SU-DHL-6 (cell line): ENCODE results near the gene SCYL1.

Experiments
- H2AFZ ChIP-seq: fragments of 200-600 bp; sonication (generic); 2 replicates; pipeline ENCODE4 v1.6.1; 2014; ENCODE audit warnings: low read depth, mild to moderate bottlenecking, moderate library complexity, mixed read lengths, antibody characterized with exemption, low read length; ENCODE audit not compliant: severe bottlenecking
- H3F3A ChIP-seq: fragments of 200-600 bp; shearing (Covaris generic); 2 replicates; pipeline ENCODE4 v1.6.0; 2016; ENCODE audit warnings: antibody characterized with exemption, mild to moderate bottlenecking; ENCODE audit not compliant: insufficient read depth
- H3K27ac ChIP-seq: fragments of 200-600 bp; sonication (generic); 2 replicates; pipeline ENCODE4 v1.5.1; 2016; ENCODE audit warnings: low read depth, mild to moderate bottlenecking, low read length, moderate library complexity, mixed read lengths
- H3K27me3 ChIP-seq: fragments of 200-600 bp; sonication (generic), shearing (Covaris generic); 2 replicates; pipeline ENCODE4 v1.6.0; 2014; ENCODE audit warnings: mild to moderate bottlenecking, low read length
- H3K36me3 ChIP-seq: fragments of 200-600 bp; sonication (generic); 2 replicates; pipeline ENCODE4 v1.6.1; 2014; ENCODE audit warnings: mild to moderate bottlenecking, low read length, mixed read lengths
- H3K4me2 ChIP-seq: fragments of 300-600, 200-600 bp; shearing (Covaris generic), sonication (generic); 2 replicates; pipeline ENCODE4 v1.6.0; 2014; ENCODE audit warnings: low read length, low read depth, mild to moderate bottlenecking; ENCODE audit not compliant: poor library complexity, severe bottlenecking
- H3K4me3 ChIP-seq: fragments of 200-600 bp; sonication (generic); 2 replicates; pipeline ENCODE4 v1.5.1; 2014; ENCODE audit warnings: antibody characterized with exemption, low read length, mild to moderate bottlenecking, mixed read lengths; ENCODE audit not compliant: insufficient read depth, poor library complexity, severe bottlenecking
- H3K79me2 ChIP-seq: fragments of 200-600 bp; sonication (generic); 2 replicates; pipeline ENCODE4 v1.6.1; 2014; ENCODE audit warnings: mild to moderate bottlenecking, low read length, moderate library complexity; ENCODE audit not compliant: insufficient read depth
- H3K9ac ChIP-seq: fragments of 200-600 bp; sonication (generic); 2 replicates; pipeline ENCODE4 v1.7.0; 2014; ENCODE audit warnings: mild to moderate bottlenecking, low read length
- H3K9me2 ChIP-seq: fragments of 200-600 bp; sonication (generic); replicated peaks from 2 replicates; pipeline ENCODE4 v1.6.1; 2014; ENCODE audit warnings: low read length; ENCODE audit not compliant: insufficient read depth
- H3K9me3 ChIP-seq: fragments of 200-600 bp; sonication (generic); 2 replicates; pipeline ENCODE4 v1.6.1; 2014; ENCODE audit warnings: low read length, mixed read lengths; ENCODE audit not compliant: insufficient read depth
- H4K20me1 ChIP-seq: fragments of 200-600 bp; sonication (generic); 2 replicates; pipeline ENCODE4 v1.6.1; 2014; ENCODE audit warnings: low read depth, mild to moderate bottlenecking, antibody characterized with exemption, low read length, moderate library complexity, mixed read lengths
- EZH2phosphoT487 ChIP-seq: fragments of 200-600 bp; sonication (generic), shearing (Covaris generic); conservative IDR thresholded peaks from 2 replicates; pipeline ENCODE4 v1.6.1; 2018; ENCODE audit warnings: mild to moderate bottlenecking, antibody characterized with exemption, low read length, moderate library complexity, mixed read lengths
- TF ChIP-seq, protein P1 (sequence below): fragments of 200-600 bp; sonication (generic); IDR thresholded peaks from one replicate; pipeline ENCODE4 v1.5.1; 2017; ENCODE audit warnings: antibody characterized with exemption, mild to moderate bottlenecking, low read length, moderate library complexity; ENCODE audit not compliant: insufficient read depth, poor library complexity, severe bottlenecking

The SCYL1 gene

DNA sequence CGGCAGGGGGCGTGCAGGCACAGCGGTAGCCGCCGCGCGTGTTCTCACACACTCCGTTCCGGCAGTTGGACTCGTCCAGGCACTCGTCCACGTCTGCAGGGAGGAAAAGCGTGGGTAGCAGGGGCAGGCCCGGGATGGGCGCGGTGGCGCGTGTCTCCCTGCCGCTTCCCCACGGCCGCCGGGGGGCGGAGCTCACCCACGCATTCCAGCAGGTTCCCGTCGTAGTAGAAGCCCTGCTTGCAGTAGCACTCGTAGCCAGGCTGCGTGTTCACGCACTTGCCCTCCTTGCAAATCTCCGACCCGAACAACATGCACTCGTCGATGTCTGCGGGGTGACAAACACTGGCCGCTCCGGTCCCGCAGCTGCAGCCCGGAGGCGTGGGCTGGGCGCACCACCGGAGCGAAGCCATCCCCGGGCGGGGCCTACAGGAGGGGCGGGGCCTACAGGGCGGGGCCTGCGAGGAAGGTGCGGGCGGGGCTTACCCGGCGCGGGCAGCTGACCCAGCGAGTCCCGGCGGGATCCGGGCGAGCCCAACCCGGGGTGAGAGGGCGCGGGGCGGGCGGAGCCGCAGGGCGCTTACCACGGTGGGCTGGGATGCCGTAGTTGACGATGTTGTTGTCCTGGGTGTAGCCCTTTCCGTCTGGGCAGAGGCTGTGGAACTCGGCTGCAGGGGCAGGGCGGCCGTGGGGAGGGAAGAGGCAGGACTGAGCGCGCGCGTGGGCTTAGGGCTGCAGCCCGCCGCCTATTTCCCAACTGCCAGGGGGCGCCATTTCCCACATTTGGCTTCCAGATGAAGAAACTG, 15.6 kb downstream of the SCYL1 start:
- Histone ChIP-seq H3K9me2 (no peaks in the 10 kb centered on the region), H3F3A (no peaks in the 10 kb centered on the region; the same call in 1 of the 2 replicates), H3K9me3 (no peaks in the 10 kb centered on the region), H3K4me3 (peak overlapping the region; percentile 47), H3K4me2 (peak overlapping the region; percentile 49), H3K9ac (peak overlapping the region; percentile 55), H3K36me3 (no peaks in the 10 kb centered on the region), H4K20me1 (no peaks in the 10 kb centered on the region), H3K27ac (peak overlapping the region; percentile 48), H3K79me2 (no peaks in the 10 kb centered on the region), H3K27me3 (no peaks in the 10 kb centered on the region), H2AFZ (peak overlapping the region; percentile 38)
- no peak for TF ChIP-seq EZH2phosphoT487
- TF ChIP-seq, protein P1, sequence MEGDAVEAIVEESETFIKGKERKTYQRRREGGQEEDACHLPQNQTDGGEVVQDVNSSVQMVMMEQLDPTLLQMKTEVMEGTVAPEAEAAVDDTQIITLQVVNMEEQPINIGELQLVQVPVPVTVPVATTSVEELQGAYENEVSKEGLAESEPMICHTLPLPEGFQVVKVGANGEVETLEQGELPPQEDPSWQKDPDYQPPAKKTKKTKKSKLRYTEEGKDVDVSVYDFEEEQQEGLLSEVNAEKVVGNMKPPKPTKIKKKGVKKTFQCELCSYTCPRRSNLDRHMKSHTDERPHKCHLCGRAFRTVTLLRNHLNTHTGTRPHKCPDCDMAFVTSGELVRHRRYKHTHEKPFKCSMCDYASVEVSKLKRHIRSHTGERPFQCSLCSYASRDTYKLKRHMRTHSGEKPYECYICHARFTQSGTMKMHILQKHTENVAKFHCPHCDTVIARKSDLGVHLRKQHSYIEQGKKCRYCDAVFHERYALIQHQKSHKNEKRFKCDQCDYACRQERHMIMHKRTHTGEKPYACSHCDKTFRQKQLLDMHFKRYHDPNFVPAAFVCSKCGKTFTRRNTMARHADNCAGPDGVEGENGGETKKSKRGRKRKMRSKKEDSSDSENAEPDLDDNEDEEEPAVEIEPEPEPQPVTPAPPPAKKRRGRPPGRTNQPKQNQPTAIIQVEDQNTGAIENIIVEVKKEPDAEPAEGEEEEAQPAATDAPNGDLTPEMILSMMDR, result peak; percentile 79

DNA sequence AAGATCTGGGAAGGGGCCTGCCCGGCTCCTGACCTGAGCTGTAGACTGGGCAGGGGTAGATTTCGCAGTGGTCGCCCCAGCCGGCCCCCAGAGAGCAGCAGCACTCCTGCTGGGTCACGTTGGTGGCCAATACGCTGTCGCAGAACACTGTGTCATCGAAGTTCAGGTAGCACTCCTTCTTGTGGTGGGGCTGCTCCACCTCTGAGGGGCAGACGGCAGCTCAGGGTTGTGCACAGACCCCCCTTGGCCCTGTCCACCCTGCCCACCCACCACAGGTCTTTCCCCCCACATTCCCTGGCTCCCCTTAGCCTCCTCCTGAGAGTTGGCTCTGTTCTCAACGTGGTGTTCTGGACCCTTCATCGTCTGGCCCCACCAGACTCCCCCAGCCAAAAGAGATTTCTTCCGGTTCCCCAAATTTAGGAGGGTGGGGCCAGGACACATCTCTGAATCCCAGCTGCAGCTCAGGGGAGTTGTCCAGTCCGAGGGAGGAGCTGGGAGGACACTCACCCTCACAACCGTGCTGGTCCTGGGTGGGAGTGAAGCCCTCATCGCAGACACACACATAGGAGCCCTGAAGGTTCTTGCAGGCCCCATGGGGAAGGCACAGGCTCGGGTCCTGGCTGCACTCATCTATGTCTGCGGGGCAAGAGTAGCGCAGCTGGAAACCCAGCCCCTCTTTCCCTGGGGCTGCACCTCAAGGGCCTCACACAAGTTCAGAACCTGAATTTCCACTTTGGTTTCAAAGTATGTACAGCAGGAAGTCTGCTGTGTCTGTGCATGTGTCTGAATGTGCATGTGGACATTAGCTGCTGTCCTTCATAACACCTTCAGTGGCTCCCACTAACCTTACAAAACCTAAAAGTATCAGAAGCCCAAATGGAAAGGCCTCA, 16.5 kb downstream of the SCYL1 start:
- Histone ChIP-seq H3K9ac (peak overlapping the region; percentile 55), H3K4me2 (peak overlapping the region; percentile 49), H2AFZ (peak overlapping the region; percentile 38), H3K27ac (peak overlapping the region; percentile 48), H4K20me1 (no peaks in the 10 kb centered on the region), H3K27me3 (no peaks in the 10 kb centered on the region), H3K36me3 (no peaks in the 10 kb centered on the region), H3K9me3 (no peaks in the 10 kb centered on the region), H3K4me3 (peak overlapping the region; percentile 47), H3F3A (peaks cover 8% of the 10 kb centered on the region), H3K79me2 (no peaks in the 10 kb centered on the region), H3K9me2 (no peaks in the 10 kb centered on the region)
- TF ChIP-seq, protein P1, result peak; percentile 14
- TF ChIP-seq EZH2phosphoT487, result no peak

DNA sequence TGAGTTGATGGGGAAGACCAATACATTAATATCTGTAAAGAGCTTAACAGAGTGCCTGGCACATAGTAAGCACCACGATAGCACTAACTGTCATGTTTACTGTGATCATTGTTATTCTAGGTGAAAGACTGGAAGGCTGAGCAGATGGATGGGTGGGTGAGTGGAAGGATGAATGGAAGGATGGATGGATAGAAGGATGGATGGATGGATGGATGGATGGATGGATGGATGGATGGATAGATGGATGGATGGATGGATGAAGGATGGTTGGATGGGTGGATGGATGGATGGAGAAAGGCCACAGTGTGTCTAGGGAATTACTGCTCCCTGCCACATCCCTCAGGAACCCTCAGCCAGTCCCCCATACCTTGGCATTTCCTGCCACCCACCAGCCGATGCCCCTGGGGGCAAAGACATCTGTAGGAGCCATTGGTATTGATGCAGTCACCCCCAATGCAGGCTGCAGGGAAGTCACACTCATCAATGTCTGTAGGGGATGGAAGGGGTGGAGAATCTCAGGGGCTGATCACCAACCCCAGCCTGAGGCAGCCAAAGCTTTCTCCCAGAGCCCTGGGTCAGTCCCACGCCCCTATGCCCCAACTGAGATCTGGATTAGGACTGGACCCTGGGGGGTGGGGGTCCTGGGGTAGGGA, 18.0 kb downstream of the SCYL1 start:
- no peaks in the 10 kb centered on the region for H3K9me2 ChIP-seq
- H3K9ac ChIP-seq, result no peak overlapping the region
- H3K4me2 ChIP-seq, result no peak overlapping the region
- H3K27me3 ChIP-seq, result no peaks in the 10 kb centered on the region
- no peaks in the 10 kb centered on the region for H3K9me3 ChIP-seq
- TF ChIP-seq, protein P1, result no peak
- no peak for TF ChIP-seq EZH2phosphoT487
- peaks cover 11% of the 10 kb centered on the region for H3F3A ChIP-seq
- H4K20me1 ChIP-seq, result no peaks in the 10 kb centered on the region
- H3K36me3 ChIP-seq, result no peaks in the 10 kb centered on the region
- no peak overlapping the region for H3K27ac ChIP-seq
- H3K4me3 ChIP-seq, result no peak overlapping the region
- no peaks in the 10 kb centered on the region for H3K79me2 ChIP-seq
- H2AFZ ChIP-seq, result no peak overlapping the region
